HEK293T (cell line): ENCODE data around the gene RHEX.

Experiments
- CTCF ChIA-PET: fragments of 350-600 bp; formaldehyde crosslinking; extraction: SDS; loops from one replicate; lab custom pipeline; 2021; ENCODE audit warnings: antibody characterized with exemption, inconsistent platforms; lab: Yijun Ruan, JAX
- POLR2A ChIA-PET: fragments of 350-600 bp; formaldehyde crosslinking; extraction: SDS; loops from one replicate; lab custom pipeline; 2020; ENCODE audit warnings: antibody characterized with exemption, inconsistent platforms; lab: Yijun Ruan, JAX
- DNase-seq: peaks from one replicate; pipeline ENCODE4 v3.0.0; 2012; ENCODE audit warnings: mixed read lengths; ENCODE audit errors: extremely low spot score
- ARNT ChIP-seq: fragments of 450-650 bp; IDR thresholded peaks from 2 replicates; pipeline ENCODE4 v1.6.1; 2017; ENCODE audit warnings: mild to moderate bottlenecking
- CTBP1 ChIP-seq: fragments of 450-650 bp; IDR thresholded peaks from 2 replicates; pipeline ENCODE4 v1.6.1; 2016; ENCODE audit warnings: borderline replicate concordance
- ELF4 ChIP-seq: fragments of 450-650 bp; IDR thresholded peaks from 2 replicates; pipeline ENCODE4 v1.6.1; 2017; ENCODE audit warnings: antibody characterized with exemption
- FOXA1 ChIP-seq: fragments of 450-650 bp; IDR thresholded peaks from 2 replicates; pipeline ENCODE4 v1.6.1; 2016; ENCODE audit warnings: mild to moderate bottlenecking
- FOXK2 ChIP-seq: fragments of 450-650 bp; IDR thresholded peaks from 2 replicates; pipeline ENCODE4 v1.6.1; 2016; ENCODE audit warnings: mild to moderate bottlenecking
- FOXM1 ChIP-seq: fragments of 450-650 bp; IDR thresholded peaks from 2 replicates; pipeline ENCODE4 v1.6.1; 2017; ENCODE audit warnings: mild to moderate bottlenecking, borderline replicate concordance
- HDGF ChIP-seq: fragments of 450-650 bp; IDR thresholded peaks from 2 replicates; pipeline ENCODE4 v1.6.1; 2017; ENCODE audit warnings: antibody characterized with exemption, borderline replicate concordance
- L3MBTL2 ChIP-seq: fragments of 450-650 bp; conservative IDR thresholded peaks from 2 replicates; pipeline ENCODE4 v1.6.1; 2016; ENCODE audit warnings: mild to moderate bottlenecking
- LEF1 ChIP-seq: fragments of 450-650 bp; IDR thresholded peaks from 2 replicates; pipeline ENCODE4 v1.6.1; 2017; ENCODE audit warnings: mild to moderate bottlenecking, borderline replicate concordance
- NFRKB ChIP-seq: fragments of 450-650 bp; IDR thresholded peaks from 2 replicates; pipeline ENCODE4 v1.6.1; 2016; ENCODE audit warnings: mild to moderate bottlenecking, moderate library complexity
- SP1 ChIP-seq: fragments of 450-650 bp; IDR thresholded peaks from 2 replicates; pipeline ENCODE4 v1.6.1; 2017
- SUZ12 ChIP-seq: fragments of 450-650 bp; IDR thresholded peaks from 2 replicates; pipeline ENCODE4 v1.6.1; 2016; ENCODE audit warnings: mild to moderate bottlenecking
- TARDBP ChIP-seq: fragments of 450-650 bp; IDR thresholded peaks from 2 replicates; pipeline ENCODE4 v1.6.1; 2016
- ZNF384 ChIP-seq: fragments of 450-650 bp; IDR thresholded peaks from 2 replicates; pipeline ENCODE4 v1.6.1; 2016
- TF ChIP-seq, protein P1 (sequence below): fragments of 450-650 bp; IDR thresholded peaks from 2 replicates; pipeline ENCODE4 v1.6.1; 2016

RHEX gene

DNA sequence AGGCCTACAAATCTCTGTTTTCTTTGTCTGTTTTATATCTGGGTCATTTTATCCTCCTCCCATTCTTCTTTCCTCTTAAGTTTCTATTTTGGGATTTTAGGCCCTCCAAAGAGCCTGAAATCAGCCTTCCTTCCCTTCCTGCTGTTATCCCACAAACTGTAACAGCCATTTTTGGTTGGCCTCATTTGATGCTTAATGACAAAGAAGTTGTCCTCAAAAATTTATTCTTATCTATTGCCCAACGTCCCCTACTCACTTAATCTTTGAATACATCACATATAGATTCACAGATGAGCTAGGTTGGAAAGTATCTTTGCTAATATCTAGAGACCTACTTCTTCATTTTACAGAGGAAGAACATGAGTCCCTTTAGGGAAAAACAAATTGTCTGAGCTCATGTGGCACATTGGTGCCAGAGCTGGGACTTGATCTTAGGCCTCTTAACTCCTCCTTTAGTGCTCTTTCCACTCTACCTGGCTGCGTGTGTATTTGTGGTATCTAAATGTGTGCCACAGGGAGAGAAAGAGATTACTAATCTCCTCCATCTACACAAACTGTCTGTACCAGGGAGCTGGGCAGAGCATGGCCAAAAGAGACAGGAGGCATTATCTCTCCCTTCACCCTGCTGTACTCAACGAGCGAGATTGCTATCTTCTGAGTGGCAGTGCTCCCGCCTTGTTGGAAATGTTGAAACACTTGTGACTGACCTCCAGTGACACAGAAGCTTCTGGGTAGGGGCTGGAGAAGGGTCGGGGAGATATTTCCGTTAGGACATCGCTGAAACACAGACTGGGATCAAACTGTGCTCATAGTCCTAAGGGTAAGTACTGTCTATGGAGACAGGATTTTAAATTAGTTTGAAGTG lies 30.1 kb downstream of the RHEX start:
- ChIA-PET POLR2A (no interaction called here), CTCF (interaction anchor here (0.6 to 1.1 kb wide), 3 partner anchors 23 to 425 kb away, joined by 3 to 5 read pairs (median 3); no protein-coding TSS in a partner anchor)
- DNase-seq, result no peak
- no peak for TF ChIP-seq LEF1
- no peak for TF ChIP-seq HDGF
- TF ChIP-seq, protein P1, sequence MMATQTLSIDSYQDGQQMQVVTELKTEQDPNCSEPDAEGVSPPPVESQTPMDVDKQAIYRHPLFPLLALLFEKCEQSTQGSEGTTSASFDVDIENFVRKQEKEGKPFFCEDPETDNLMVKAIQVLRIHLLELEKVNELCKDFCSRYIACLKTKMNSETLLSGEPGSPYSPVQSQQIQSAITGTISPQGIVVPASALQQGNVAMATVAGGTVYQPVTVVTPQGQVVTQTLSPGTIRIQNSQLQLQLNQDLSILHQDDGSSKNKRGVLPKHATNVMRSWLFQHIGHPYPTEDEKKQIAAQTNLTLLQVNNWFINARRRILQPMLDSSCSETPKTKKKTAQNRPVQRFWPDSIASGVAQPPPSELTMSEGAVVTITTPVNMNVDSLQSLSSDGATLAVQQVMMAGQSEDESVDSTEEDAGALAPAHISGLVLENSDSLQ, result no peak
- no peak for TF ChIP-seq CTBP1
- TF ChIP-seq ARNT, result no peak
- no peak for TF ChIP-seq SUZ12
- TF ChIP-seq SP1, result no peak

DNA sequence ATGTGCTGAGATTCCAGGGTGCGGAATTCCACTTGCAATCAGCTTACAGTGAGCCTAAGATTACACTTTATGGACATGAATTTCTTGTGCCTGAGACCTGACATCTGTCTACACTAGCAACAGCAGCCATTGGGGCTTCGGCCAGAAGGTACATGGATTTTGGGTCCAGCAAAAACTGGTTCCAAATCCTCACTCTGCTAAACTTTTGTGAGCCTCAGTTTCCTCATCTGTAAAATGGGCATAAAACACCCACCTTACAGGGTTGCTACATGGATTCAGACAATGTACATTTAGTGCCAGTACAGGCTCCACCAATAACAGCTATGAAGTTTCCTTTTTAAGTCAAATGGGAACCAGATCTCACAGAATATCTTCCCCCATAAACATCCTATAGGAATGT lies 30.8 kb downstream of the RHEX start:
- no peak for DNase-seq
- TF ChIP-seq LEF1 (no peak), L3MBTL2 (no peak), FOXK2 (no peak), FOXA1 (no peak)
- ChIA-PET POLR2A (no interaction called here), CTCF (interaction anchor here (0.6 to 1.1 kb wide), 3 partner anchors 22 to 426 kb away, joined by 3 to 5 read pairs (median 3); no protein-coding TSS in a partner anchor)

DNA sequence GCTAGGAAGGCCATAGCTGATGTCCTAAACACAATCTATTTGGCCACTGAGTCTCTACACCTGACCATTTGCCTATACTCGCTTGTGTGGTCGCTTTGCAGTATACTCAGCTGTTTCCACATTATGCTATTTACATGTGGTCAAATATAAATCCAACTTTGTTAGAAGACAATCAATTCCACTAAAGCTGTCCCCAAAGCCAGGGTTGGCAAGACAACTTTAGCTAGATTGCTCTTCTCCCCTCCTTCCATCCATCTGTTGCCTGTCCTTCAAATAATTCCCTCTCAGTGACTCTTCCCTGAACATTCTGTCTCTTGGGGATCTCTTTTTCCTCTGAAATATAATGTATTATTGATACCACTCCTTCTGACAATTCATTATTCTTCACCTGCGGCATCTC lies 34.1 kb downstream of the RHEX start:
- ChIA-PET CTCF (no interaction called here), POLR2A (no interaction called here)
- TF ChIP-seq CTBP1 (no peak), FOXA1 (no peak), NFRKB (no peak), FOXM1 (no peak), FOXK2 (no peak)
- DNase-seq, result no peak

DNA sequence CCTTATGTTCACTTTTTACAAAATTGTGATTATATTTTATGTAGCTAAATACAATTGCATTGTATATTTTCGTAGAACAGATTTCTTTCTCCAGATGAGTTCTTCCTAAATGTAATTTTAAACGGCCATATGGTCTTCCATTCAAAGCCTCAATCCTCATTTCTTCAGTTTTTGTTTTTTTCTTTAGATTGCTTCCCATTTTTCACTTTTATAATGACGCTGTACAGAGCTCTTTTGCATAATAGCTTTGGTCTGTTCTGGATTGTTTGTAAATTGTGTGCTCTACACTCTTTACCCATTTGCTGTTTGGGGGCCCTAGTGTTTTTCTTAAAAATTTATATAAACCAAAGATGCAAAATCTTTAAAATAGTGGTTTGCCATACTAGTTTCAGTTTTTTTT lies 36.4 kb downstream of the RHEX start:
- TF ChIP-seq SUZ12 (no peak), HDGF (no peak)
- no peak for DNase-seq
- POLR2A ChIA-PET, result no interaction called here
- CTCF ChIA-PET, result interaction anchor here (0.6 kb wide), 1 partner anchor 112 kb away, joined by 3 read pairs; no protein-coding TSS in a partner anchor

DNA sequence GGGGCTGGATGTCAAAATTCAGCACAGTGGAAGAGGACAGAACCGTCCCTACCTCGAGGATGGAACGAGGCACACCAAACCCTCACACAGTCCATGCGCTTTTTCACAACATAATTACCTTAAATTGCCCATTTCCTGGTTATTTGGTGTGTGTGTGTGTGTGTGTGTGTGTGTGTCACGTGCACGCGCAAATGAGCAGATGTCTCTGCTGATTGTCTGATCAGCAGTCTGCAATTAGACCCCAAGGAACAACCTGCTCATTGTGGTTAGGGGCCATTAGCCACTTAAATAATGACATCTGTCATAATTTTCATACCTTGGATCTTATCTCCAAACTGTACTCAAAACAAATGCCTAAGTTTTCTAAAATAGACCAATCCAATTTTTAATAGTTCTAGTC lies 41.1 kb downstream of the RHEX start:
- no peak for DNase-seq
- no peak for TF ChIP-seq SUZ12
- TF ChIP-seq TARDBP, result no peak
- TF ChIP-seq ZNF384, result no peak
- CTCF ChIA-PET, result no interaction called here
- POLR2A ChIA-PET, result no interaction called here

DNA sequence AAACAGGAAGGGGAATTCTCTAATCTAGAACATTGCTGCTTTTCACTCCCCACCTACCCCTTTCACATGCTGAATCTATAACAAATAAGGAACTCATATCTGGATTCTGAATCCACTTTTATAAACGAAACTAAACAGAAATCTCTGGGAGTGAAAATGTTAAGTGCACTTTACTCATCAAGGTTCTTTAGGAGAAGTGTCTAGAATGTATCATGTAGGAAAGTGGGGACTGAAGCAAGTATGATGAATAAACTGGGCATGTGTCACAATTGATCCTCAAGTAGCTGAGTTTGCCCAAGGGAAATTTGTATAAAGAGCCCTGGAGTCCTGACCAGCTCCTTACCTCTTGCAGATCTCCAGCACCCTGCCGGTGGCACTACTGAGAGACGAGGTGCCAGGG lies 44.4 kb downstream of the RHEX start:
- ChIA-PET CTCF (interaction anchor here (0.6 kb wide), 1 partner anchor 367 kb away, joined by 3 read pairs; no protein-coding TSS in a partner anchor), POLR2A (no interaction called here)
- DNase-seq, result no peak
- TF ChIP-seq SP1 (no peak), ELF4 (no peak), TARDBP (no peak)
- TF ChIP-seq, protein P1, result no peak

DNA sequence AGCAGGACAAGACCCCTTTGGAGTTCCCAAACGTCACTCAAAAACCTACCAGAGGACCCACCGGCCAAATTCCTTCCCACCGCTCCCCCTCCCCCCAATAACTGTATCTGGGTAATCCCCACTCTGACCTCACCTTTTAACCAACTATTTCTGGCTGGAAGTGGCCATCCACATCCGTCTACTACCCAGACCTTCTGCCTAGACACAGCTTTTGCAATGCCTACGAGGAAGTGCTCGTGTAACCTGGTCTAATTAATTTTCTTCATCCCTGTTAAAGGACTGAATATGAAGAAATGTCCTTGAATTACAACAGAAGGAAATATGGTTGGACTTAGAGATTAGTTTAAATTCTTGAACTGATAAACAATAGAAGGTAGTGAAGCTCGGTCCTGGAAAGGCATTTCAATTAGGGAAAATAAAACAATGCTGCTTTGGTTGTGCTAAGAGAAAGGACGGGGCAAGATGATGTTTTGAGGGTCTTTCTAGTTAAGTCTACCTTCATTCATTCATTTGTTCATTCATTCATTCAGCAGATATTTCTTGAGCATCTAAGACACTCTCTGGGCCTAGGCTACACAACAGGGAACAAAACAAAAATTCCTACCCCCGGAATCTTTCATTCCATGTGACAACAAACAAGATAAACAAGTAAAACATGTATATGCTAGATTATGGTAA lies 45.4 kb downstream of the RHEX start:
- CTCF ChIA-PET, result no interaction called here
- no peak for DNase-seq
- TF ChIP-seq ARNT (no peak), ZNF384 (no peak), NFRKB (no peak)
- TF ChIP-seq, protein P1, result no peak

More for the DNA sequence above, 45.4 kb downstream of the RHEX start:
- POLR2A ChIA-PET, result no interaction called here
